Measurements from ENCODE around the gene VAT1L. TPM values are rescaled to one million over a fixed set of nuclear protein-coding genes. Genes with fewer than 3 reads are reported as not detected.

Gene VAT1L
- total and polyA plus RNA-seq, 9 donors = 0.05 to 2.3 (median 0.23) TPM

DNA sequence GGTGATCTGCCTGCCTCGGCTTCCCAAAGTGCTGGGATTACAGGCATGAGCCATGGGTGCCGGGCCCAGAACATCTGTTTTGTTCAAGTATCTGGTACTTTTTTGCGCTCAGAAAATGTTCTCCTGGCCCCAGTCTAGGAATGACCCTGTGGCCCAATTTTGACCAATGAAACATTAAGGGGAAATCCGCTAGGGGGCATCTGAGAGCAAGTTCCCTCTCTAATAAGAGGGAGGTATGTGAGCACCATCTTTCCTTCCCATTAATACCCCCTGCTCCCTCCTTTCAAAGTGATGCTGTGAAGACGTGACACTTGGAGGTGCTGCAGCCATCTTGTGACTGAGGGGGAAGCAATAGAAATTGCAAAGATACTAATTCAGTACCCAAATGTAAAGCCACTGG is 217.5 kb downstream of the VAT1L start:
- H3K9me3 ChIP-seq = no peaks in the 10 kb centered on the region
- no peaks in the 10 kb centered on the region for H3K4me1 ChIP-seq (ENCODE audit: insufficient read depth)
- no peaks in the 10 kb centered on the region for H3K36me3 ChIP-seq
- WGBS, 3 donors = 70 to 84% (median 82%) methylated on average over 5 of the region's 5 CpGs
- intact Hi-C loops (cut with DNase I) = loop anchor here in 2 of 4 donors (10.0 kb wide), 1 partner anchor 331 kb away; no protein-coding TSS in a partner anchor
- no peak for TF ChIP-seq POLR2A (IDR thresholded peaks at IDR 0.05)
- TF ChIP-seq, protein P1, sequence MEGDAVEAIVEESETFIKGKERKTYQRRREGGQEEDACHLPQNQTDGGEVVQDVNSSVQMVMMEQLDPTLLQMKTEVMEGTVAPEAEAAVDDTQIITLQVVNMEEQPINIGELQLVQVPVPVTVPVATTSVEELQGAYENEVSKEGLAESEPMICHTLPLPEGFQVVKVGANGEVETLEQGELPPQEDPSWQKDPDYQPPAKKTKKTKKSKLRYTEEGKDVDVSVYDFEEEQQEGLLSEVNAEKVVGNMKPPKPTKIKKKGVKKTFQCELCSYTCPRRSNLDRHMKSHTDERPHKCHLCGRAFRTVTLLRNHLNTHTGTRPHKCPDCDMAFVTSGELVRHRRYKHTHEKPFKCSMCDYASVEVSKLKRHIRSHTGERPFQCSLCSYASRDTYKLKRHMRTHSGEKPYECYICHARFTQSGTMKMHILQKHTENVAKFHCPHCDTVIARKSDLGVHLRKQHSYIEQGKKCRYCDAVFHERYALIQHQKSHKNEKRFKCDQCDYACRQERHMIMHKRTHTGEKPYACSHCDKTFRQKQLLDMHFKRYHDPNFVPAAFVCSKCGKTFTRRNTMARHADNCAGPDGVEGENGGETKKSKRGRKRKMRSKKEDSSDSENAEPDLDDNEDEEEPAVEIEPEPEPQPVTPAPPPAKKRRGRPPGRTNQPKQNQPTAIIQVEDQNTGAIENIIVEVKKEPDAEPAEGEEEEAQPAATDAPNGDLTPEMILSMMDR (IDR thresholded peaks at IDR 0.05) = no peak
- no peak for TF ChIP-seq EP300 (IDR thresholded peaks at IDR 0.05)
- H3K27ac ChIP-seq = no peak overlapping the region
- DNase-seq = no peak
- no peaks in the 10 kb centered on the region for H3K27me3 ChIP-seq
- no peak overlapping the region for H3K4me3 ChIP-seq

- Histone ChIP-seq H3K4me1 (ENCODE audit: insufficient read depth) (no peaks in the 10 kb centered on the region), H3K27me3 (no peaks in the 10 kb centered on the region), H3K36me3 (no peaks in the 10 kb centered on the region), H3K9me3 (no peaks in the 10 kb centered on the region), H3K27ac (no peak overlapping the region), H3K4me3 (no peak overlapping the region)
- DNase-seq = no peak
- 56 to 69% (median 63%) methylated on average over 3 of the region's 3 CpGs for WGBS, 3 donors
- TF ChIP-seq, protein P1 (IDR thresholded peaks at IDR 0.05) = no peak
- TF ChIP-seq EP300 (IDR thresholded peaks at IDR 0.05) (no peak), POLR2A (IDR thresholded peaks at IDR 0.05) (no peak)
- intact Hi-C loops (cut with DNase I) = loop anchor here in 2 of 4 donors (10.0 kb wide), 1 partner anchor 332 kb away; no protein-coding TSS in a partner anchor
Observed at GRCh38 chr16:78007121-78007520, 218.8 kb downstream of the VAT1L start.

- Histone ChIP-seq H3K4me1 (ENCODE audit: insufficient read depth) (no peaks in the 10 kb centered on the region), H3K9me3 (no peaks in the 10 kb centered on the region), H3K27me3 (no peaks in the 10 kb centered on the region), H3K36me3 (no peaks in the 10 kb centered on the region), H3K27ac (no peak within 1 kb of the TSS), H3K4me3 (no peak within 1 kb of the TSS)
- WGBS, 3 donors = 17 to 33% (median 21%) methylated on average over 5 of the region's 5 CpGs
- no peak for TF ChIP-seq POLR2A (IDR thresholded peaks at IDR 0.05)
- DNase-seq = no peak
- intact Hi-C loops (cut with DNase I) = no loop called here
Observed at GRCh38 chr16:78022347-78023060, 234.1 kb downstream of the VAT1L start, which contains the start of gene CLEC3A. TSS of gene CLEC3A (plus strand) at chr16:78022548. CDS start at chr16:78022627, 79 bp downstream.

GRCh38 chr16:78024159-78024558 is 235.8 kb downstream of the VAT1L start:
- Histone ChIP-seq H3K4me1 (ENCODE audit: insufficient read depth) (no peaks in the 10 kb centered on the region), H3K27ac (no peak overlapping the region), H3K4me3 (no peak overlapping the region), H3K27me3 (no peaks in the 10 kb centered on the region), H3K9me3 (no peaks in the 10 kb centered on the region), H3K36me3 (no peaks in the 10 kb centered on the region)
- intact Hi-C loops (cut with DNase I) = no loop called here
- DNase-seq = no peak
- no peak for TF ChIP-seq EP300 (IDR thresholded peaks at IDR 0.05)
- 79 to 83% (median 80%) methylated on average over 5 of the region's 5 CpGs for WGBS, 3 donors

GRCh38 chr16:78025631-78026030 is 237.3 kb downstream of the VAT1L start:
- TF ChIP-seq POLR2A (IDR thresholded peaks at IDR 0.05) = no peak
- no peak for TF ChIP-seq EP300 (IDR thresholded peaks at IDR 0.05)
- TF ChIP-seq, protein P1 (IDR thresholded peaks at IDR 0.05) = no peak
- DNase-seq = no peak
- no peaks in the 10 kb centered on the region for H3K27me3 ChIP-seq
- no peak overlapping the region for H3K27ac ChIP-seq
- no peaks in the 10 kb centered on the region for H3K9me3 ChIP-seq
- no peaks in the 10 kb centered on the region for H3K4me1 ChIP-seq (ENCODE audit: insufficient read depth)
- H3K4me3 ChIP-seq = no peak overlapping the region
- H3K36me3 ChIP-seq = no peaks in the 10 kb centered on the region
- 81 to 96% (median 92%) methylated on average over 1 of the region's 1 CpG for WGBS, 3 donors
- intact Hi-C loops (cut with DNase I) = no loop called here

Measured in ovary (tissue), 9 donors.